Measurements from ENCODE around the gene SLC49A3.
"Not testable (repeated sequence)": the region's sequence is repeated elsewhere in the genome, so short reads cannot be mapped to it uniquely, and the experiment has no call there.

SLC49A3 gene

GRCh38 chr4:680091-680490 is 8.9 kb downstream of the SLC49A3 start:
- no peak for DNase-seq

DNA sequence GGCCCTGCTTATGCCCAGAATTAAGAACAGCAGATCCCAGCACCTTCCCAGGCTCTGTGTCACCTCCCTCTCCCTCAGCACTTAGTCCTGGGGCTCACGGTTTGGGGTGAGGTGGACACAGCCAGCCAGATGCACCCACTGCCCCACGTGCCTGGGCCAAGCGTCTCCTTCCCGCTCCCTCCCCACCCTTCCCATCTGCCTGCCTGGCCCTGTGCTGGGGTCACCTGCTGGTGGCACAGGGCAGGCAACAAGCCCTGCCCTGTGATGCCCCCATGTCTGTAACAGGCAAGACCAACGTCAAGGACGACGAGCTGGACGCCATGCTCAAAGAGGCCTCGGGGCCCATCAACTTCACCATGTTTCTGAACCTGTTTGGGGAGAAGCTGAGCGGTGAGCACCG is 9.3 kb downstream of the SLC49A3 start:
- DNase-seq = no peak

DNA sequence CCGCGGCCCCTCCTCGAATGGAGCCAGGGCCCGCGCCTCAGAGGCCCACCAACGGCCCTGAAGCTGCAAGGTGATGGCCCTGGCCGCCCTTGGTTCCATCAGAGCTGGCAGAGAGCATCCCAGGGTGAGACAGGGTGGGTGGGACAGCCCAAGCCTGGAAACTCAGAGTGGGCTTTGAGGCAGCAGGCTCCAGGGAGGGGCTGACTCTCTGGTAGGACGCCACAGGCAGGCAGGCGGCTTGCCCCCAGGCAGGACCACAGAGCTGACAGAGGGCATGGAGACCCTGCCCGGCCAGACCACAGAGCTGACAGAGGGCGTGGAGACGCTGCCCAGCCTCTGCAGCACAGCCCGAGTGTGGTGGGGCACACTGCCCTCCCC is 9.9 kb downstream of the SLC49A3 start:
- DNase-seq = no peak

GRCh38 chr4:678331-679103 is 10.4 kb downstream of the SLC49A3 start:
- DNase-seq = no peak

GRCh38 chr4:677431-678293 is 11.3 kb downstream of the SLC49A3 start:
- DNase-seq = no peak

- no peak for DNase-seq
Observed at GRCh38 chr4:676871-677235, 12.1 kb downstream of the SLC49A3 start.

DNA sequence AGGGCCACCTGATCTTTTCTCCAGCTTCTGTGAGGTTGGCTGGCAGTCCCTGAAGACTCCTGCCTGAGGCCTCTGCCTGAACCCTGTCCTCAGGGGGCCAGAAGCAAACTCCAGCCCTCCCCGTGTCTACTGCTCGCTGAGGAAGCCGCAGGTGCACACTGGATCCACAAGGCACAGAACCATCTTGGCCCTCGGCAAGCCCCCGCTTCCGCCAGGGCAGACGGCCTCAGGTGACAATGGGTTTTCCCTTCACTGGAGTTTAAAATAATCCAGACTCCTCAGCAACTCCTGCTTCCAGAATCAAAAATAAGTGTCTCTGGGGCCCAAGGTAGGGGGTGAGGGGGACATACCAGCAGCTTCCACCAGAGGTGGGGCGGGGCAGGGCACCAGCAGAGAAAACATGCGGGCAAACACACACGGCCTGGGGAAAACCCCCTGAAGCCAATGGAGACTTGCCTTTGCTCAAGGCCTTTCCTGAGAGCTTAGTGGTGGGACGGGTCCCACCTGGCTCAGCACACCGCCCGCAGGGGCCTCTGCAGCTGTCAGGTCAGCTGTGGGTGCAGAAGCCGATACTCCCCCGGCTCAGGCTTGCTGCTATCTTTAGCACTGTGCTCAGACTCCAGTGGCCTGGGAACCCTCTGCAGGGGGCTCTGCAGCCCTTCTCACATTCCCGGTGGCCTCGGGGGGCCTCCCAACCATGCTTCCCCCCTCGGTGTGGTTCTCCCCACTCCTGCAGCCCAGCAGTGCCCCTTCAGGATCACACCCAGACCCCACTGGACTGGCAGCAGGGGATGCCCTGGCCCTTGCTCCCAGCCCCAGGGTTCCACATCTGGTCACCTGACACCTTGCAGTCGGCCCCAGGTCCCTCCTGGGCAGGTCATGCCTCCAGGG is 12.7 kb downstream of the SLC49A3 start:
- no peak for DNase-seq

DNA sequence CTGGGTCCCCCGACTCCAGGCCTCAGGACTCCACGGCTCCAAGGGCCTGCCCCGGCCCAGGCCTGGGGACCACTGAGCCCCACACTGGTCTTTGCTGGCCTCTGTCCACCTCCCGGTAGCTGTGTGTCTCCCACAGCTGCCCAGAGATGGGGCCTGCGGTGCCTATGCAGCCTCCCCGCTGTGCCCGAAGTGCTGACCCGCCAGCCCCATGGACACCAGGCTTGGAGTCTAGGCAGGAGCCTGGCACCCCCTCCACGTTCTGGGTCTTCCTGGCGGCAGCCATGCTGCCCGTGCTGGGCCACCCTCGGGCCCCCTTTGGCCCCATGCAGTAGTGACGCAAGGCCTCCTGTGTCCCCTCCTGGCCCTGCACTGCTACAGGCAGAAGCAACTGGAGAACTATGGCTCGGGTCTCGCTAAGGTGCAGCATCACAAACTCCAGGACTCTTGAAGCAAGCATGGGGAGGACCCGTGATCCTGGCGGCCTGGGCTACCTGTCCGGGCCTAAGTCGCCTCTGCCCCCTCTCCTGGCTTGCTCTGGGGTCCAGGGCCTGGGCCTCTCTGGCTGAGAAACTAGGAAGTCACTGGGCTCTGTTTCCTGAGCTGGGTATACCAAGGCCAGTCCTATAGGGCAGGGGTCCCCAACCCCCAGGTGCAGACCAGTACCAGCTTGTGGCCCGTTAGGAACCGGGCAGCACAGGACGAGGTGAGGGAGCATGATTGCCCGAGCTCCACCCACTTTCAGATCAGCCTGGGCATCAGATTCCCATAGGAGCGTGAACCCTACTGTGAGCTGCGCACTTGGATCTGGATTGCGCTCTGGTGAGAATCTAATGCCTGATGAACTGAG is 13.7 kb downstream of the SLC49A3 start:
- DNase-seq = no peak

GRCh38 chr4:674172-675035 is 14.5 kb downstream of the SLC49A3 start, which contains the start of the genes ATP5ME and MYL5:
Gene ATP5ME, minus strand, starts transcription at chr4:674276. Its CDS starts 29 bp downstream, at chr4:674247.
Gene MYL5, plus strand, starts transcription at chr4:674542. Its CDS starts 3,485 bp downstream, at chr4:678027.
- DNase-seq = peak; percentile 98

- DNase-seq = peak; percentile 48
Observed at GRCh38 chr4:673349-674091, 15.4 kb downstream of the SLC49A3 start.

DNA sequence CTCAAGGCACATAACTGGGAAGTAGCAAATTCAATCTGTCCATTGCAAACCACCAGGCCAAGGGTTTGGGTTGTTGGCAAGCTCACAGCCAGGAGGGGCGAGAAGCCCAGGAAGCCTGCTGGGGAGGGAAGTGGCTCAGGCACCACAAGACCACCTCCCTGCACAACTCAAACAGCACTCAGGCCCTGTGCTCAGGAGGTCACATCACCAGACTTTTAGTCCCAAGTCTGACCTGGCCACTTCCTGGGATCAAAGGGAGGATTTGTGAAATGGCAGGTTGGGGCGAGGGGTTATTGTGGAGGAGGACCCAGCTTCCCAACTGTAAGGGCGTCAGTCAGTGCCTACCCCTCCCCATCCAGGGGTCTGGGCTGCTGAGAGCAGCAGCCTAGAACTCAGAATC is 17.2 kb downstream of the SLC49A3 start:
- no peak for DNase-seq

GRCh38 chr4:669806-670559 is 19.0 kb downstream of the SLC49A3 start:
- DNase-seq = not testable (repeated sequence)

GRCh38 chr4:668219-668618 is 20.7 kb downstream of the SLC49A3 start:
- not testable (repeated sequence) for DNase-seq

DNA sequence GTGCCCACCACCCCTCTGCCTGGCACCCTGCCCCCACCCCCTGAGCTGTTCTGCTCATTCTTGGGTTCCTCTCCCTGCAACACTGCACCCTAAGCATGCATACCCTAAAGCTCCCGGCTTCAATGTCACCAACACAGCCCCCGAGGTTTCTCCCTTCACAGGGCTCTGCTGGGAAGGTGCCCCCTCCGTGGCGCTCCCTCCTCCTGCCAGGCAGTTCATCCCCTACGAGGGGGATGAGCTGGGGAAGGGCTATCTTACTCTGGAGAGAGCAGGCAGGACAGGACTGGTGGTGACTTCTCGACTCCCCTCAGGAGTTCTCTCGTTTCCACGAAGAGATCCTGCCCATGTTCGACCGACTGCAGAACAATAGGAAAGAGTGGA is 21.4 kb downstream of the SLC49A3 start:
- DNase-seq = no peak

DNA sequence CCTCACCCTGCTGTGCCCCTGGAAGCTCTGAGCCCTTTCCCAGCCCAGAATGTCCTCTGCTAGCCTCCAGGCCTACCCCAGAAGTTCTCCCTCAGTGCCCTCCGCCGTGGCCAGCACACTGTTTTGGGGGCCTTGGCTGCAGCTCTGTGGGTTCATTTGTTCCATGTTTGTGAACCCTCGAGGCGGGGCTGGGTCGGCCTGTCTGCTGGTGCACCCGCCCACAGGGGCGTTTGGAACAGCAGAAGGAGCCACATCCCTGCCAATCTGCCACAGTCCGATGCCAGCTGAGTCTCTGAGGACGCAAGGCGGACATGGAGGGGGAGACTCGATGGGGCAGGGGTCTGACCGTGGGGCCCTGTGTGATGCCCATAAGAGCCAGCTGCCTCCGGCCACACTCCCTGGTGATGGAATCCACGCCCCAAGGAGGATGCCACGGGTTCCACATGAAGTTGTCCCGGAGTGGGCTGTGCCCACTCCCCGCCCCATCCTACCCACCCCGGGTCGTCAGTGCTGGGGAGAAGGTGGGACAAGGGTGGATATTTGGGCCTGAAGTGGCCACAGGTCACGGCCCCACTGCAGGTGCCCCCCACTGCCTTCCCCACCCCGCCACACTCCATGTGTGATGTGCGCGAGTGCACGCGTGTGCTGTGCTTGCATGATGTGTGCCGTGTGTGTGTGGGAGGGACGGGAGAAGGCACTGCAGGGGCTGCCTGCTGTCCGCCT is 22.0 kb downstream of the SLC49A3 start:
- DNase-seq = no peak

GRCh38 chr4:666436-666810 is 22.5 kb downstream of the SLC49A3 start:
- DNase-seq = no peak

- no peak for DNase-seq
Observed at GRCh38 chr4:665751-666435, 23.1 kb downstream of the SLC49A3 start.

DNA sequence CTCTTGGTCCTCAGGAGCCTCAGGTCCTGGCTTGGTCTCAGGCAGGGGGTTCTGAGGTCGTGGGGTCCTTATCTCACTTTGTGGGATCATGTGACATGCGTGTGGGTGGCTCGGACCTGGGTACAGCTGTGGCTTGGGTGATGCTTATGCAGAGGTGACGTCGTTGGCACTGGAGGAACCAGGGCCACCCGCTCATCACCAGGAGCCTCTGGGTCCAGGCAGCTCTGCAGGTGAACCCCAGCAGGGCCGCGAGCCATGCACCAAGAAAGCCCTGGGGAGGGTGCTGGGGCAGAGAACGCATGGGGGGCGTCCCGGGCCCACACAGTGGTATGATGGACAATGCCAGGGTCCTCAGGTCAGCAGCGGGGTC is 23.6 kb downstream of the SLC49A3 start:
- no peak for DNase-seq

Measured in suppressor macrophage treated with lipopolysaccharide for 4 hours (primary cell).